ENCODE data around the gene TMEM63B. TPM values are rescaled to one million over a fixed set of nuclear protein-coding genes. Genes with fewer than 3 reads are reported as not detected.
"Not testable (repeated sequence)": the region's sequence is repeated elsewhere in the genome, so short reads cannot be mapped to it uniquely, and the experiment has no call there.

The TMEM63B gene
- total RNA-seq, 1 experiment from 2014 or later = 23.6 TPM

- no peak for DNase-seq (ENCODE audit: low read depth)
These were observed 66.1 kb downstream of the TMEM63B start for GRCh38 chr6:44193307-44193910.

GRCh38 chr6:44194326-44194725 is 67.0 kb downstream of the TMEM63B start:
- DNase-seq (ENCODE audit: low read depth) = no peak

DNA sequence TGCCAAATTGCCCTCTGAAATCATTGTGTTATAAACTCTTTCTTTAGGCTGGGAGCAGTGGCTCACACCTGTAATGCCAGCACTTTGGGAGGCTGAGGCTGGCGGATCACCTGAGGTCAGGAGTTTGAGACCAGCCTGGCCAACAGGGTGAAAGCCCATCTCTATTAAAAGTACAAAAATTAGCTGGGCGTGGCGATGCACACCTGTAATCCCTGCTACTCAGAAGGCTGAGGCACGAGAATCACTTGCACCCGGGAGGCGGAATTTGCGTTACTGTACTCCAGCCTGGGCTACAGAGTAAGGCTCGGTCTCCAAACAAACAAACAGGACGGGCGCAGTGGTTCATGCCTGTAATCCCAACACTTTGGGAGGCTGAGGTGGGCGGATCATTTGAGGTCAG is 69.0 kb downstream of the TMEM63B start:
- DNase-seq (ENCODE audit: low read depth) = not testable (repeated sequence)

DNA sequence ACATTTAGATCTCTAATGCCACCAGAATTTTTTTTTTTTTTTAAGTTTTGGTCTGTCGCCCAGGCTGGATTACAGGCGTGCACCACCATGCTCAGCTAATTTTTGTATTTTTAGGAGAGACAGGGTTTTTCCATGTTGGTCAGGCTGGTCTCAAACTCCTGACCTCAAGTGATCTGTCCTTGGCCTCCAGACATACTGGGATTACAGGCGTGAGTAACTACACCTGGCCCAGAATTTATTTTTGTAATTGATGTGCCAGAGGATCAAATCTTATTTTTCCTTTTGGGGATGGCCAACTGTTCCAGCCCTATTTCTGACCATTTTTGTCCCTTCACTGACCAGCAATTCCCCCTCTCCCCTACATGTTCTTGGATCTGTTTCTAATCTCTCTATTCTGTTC is 71.3 kb downstream of the TMEM63B start:
- DNase-seq (ENCODE audit: low read depth) = no peak

GRCh38 chr6:44199883-44200282 is 72.5 kb downstream of the TMEM63B start:
- DNase-seq (ENCODE audit: low read depth) = no peak

- DNase-seq (ENCODE audit: low read depth) = no peak
These were observed 73.8 kb downstream of the TMEM63B start for GRCh38 chr6:44201200-44201599.

DNA sequence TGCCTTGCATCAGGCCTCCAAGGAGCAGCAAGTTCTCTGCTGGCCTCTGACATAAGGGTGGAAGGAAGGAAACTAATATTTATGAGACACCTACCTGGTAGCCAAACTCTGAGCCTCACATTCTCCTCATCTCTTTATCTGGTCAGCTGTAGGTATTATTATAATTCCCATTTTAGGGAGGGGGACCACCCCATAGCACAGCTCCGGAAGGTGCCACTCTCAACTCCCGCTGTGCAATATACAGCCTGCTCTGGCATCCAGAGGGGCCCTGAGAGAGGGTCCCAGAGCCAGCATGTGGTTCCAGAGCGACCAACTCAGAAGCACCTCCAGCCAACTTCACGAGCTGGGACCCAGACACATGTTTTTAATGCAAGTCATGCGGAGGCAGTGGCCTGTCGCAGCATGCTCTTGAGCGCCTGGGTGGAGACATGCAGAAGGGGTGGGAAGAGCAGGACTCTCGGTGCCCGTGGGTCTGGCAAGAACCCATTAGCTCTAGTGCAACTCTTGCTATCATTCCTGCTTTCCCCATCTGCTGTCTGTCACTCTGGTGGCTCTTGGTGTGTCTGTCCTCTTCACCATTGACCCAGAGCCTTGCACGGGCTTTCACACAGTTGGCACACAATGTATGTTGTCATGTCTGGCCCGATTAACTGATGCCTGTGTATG is 74.4 kb downstream of the TMEM63B start:
- no peak for DNase-seq (ENCODE audit: low read depth)

GRCh38 chr6:44202332-44202971 is 75.1 kb downstream of the TMEM63B start:
- no peak for DNase-seq (ENCODE audit: low read depth)

DNA sequence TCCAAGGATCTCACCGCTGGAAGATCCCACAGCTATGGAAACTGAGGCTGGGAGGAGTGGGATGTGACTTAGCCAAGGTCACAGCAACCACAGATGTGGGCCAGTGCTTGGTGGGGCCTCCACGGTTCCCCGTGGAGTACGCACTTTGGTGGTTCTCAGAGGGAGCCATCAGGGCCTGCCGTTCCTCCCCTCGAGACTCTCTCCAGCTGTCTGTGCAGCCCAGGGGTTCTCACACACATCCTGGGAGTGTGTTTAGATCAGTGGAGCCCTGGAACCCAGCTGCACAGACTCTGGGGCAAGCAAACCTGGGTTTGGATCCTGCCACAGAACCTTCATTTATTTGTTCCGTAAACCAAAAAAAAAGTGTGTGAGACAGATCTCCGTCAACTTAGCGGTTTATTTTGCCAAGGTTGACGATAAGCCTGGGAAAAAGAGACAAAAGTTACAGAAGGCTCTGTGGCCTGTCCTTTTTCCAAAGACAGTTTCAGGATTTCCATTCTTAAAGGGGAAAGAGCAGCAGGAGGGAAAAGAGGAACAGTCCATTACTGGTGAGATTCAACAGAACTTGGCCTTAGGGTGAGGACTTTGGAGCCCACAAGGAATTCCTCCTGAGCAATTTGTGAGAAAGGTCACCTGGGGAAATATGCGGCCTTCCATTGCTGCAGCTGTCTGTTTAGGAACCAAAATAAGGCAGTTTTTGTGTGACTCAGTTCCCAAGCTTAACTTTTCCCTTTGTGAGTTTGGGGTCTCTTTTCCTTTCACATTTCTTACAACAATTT is 75.8 kb downstream of the TMEM63B start:
- DNase-seq (ENCODE audit: low read depth) = no peak

DNA sequence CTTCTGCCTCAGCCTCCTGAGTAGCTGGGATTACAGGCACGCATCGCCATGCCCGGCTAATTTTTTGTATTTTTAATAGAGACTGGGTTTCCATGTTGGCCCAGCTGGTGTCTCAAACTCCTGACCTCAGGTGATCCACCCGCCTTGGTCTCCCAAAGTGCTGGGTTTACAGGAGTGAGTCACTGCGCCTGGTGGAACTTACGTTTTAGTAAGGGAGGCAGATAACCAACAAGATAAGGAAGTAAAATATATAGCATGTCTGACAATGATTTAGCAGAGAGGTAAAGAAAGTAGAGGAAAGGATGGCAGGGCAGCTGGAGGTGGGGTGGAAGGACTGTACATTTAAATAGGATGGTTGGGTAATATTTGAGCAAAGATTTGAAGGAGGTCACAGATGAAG is 76.6 kb downstream of the TMEM63B start:
- DNase-seq (ENCODE audit: low read depth) = no peak

Other genes with a start within 250 kb of the TMEM63B start
- gene MRPL14, start 102 bp upstream of the TMEM63B start, total RNA-seq (2014; rRNA removed; shearing (Covaris generic)) = 104 and 109 TPM in 2 replicates
- not detected in 2 replicates for gene CAPN11, start 31.3 kb downstream of the TMEM63B start, total RNA-seq (2014; rRNA removed; shearing (Covaris generic))
- gene MYMX, start 89.4 kb downstream of the TMEM63B start, total RNA-seq (2014; rRNA removed; shearing (Covaris generic)) = not detected in 2 replicates
- gene SLC29A1, start 96.0 kb downstream of the TMEM63B start, total RNA-seq (2014; rRNA removed; shearing (Covaris generic)) = 22.1 and 22.2 TPM in 2 replicates
- gene HSP90AB1, start 119.5 kb downstream of the TMEM63B start, total RNA-seq (2014; rRNA removed; shearing (Covaris generic)) = 984 and 1,201 TPM in 2 replicates
- 86.2 and 101 TPM in 2 replicates for gene SLC35B2, start 130.0 kb downstream of the TMEM63B start, total RNA-seq (2014; rRNA removed; shearing (Covaris generic))
- 14.7 and 23.0 TPM in 2 replicates for gene NFKBIE, start 138.0 kb downstream of the TMEM63B start, total RNA-seq (2014; rRNA removed; shearing (Covaris generic))
- 0.12 TPM in 1 of 2 replicates, not detected in the other for gene TMEM151B, start 142.9 kb downstream of the TMEM63B start, total RNA-seq (2014; rRNA removed; shearing (Covaris generic))
- gene AARS2, start 185.8 kb downstream of the TMEM63B start, total RNA-seq (2014; rRNA removed; shearing (Covaris generic)) = 7.1 and 11.5 TPM in 2 replicates
- gene SPATS1, start 215.1 kb downstream of the TMEM63B start, total RNA-seq (2014; rRNA removed; shearing (Covaris generic)) = not detected in 2 replicates

Measured in RPMI7951 (cell line).